GM12873 (cell line): Measurements from ENCODE around the gene TJP1.

Experiments used
- CTCF ChIP-seq: IDR thresholded peaks from 2 replicates; pipeline ENCODE4 v1.5.1; 2012; ENCODE audit warnings: low read depth, mild to moderate bottlenecking, moderate library complexity, low read length, control low read depth; ENCODE audit not compliant: insufficient read depth; ENCODE audit errors: missing control alignments

TJP1 gene

GRCh38 chr15:29687939-29688505, 134.2 kb downstream of the TJP1 start:
- TF ChIP-seq CTCF = no peak

- no peak for TF ChIP-seq CTCF
Observed at GRCh38 chr15:29687204-29687815, 135.0 kb downstream of the TJP1 start.

- no peak for TF ChIP-seq CTCF
Observed at GRCh38 chr15:29686445-29687203, 135.6 kb downstream of the TJP1 start.

GRCh38 chr15:29686079-29686425, 136.2 kb downstream of the TJP1 start:
- TF ChIP-seq CTCF = no peak

- TF ChIP-seq CTCF = no peak
Observed at GRCh38 chr15:29685156-29686078, 136.9 kb downstream of the TJP1 start.

- TF ChIP-seq CTCF = no peak
Observed at GRCh38 chr15:29682781-29683180, 139.5 kb downstream of the TJP1 start.

GRCh38 chr15:29682361-29682760, 139.9 kb downstream of the TJP1 start:
- TF ChIP-seq CTCF = no peak
